Liver (tissue), 9 donors: ENCODE data around the gene CRACDL. TPM values are rescaled to one million over a fixed set of nuclear protein-coding genes. Genes with fewer than 3 reads are reported as not detected.

ENCODE experiments used
- DNase-seq: peaks from one replicate; pipeline ENCODE4 v3.0.0-alpha.2; 2017; ENCODE audit warnings: low spot score
- H3K27ac ChIP-seq, 2 donors: one replicate each; pipeline ENCODE4 v1.7.0; 2013; ENCODE audit warnings: inconsistent platforms in 2 of 2, low read length in 2 of 2, control low read depth in 1 of 2, low read depth in 1 of 2, mild to moderate bottlenecking in 1 of 2
- H3K27me3 ChIP-seq, 4 donors: one replicate each; pipeline versions ENCODE4 v1.6.1 to v1.7.0; 2013; ENCODE audit warnings: low read length in 3 of 4, inconsistent platforms in 1 of 4, mild to moderate bottlenecking in 1 of 4, moderate library complexity in 1 of 4; ENCODE audit not compliant: control insufficient read depth in 4 of 4, insufficient read depth in 4 of 4
- H3K36me3 ChIP-seq, 4 donors: one replicate each; pipeline versions ENCODE4 v1.6.1 to v1.7.0; 2013; ENCODE audit warnings: low read length in 3 of 4, mild to moderate bottlenecking in 3 of 4, low read depth in 1 of 4, moderate library complexity in 1 of 4; ENCODE audit not compliant: control insufficient read depth in 4 of 4, insufficient read depth in 3 of 4
- H3K4me1 ChIP-seq, 4 donors: one replicate each; pipeline versions ENCODE4 v1.6.1 to v1.7.0; 2013; ENCODE audit warnings: low read length in 3 of 4, mild to moderate bottlenecking in 3 of 4, moderate library complexity in 1 of 4; ENCODE audit not compliant: control insufficient read depth in 4 of 4, insufficient read depth in 4 of 4
- H3K4me3 ChIP-seq, 3 donors: one replicate each; pipeline versions ENCODE4 v1.6.1 to v1.7.0; 2013; ENCODE audit warnings: low read length in 3 of 3, control low read depth in 1 of 3, low read depth in 1 of 3, mild to moderate bottlenecking in 1 of 3
- H3K9ac ChIP-seq, 2 donors: one replicate each; pipeline ENCODE4 v1.7.0; 2013; ENCODE audit warnings: low read length in 2 of 2, mild to moderate bottlenecking in 2 of 2, moderate library complexity in 2 of 2, control low read depth in 1 of 2, low read depth in 1 of 2
- H3K9me3 ChIP-seq, 4 donors: one replicate each; pipeline versions ENCODE4 v1.6.1 to v1.7.0; 2013; ENCODE audit warnings: low read length in 3 of 4; ENCODE audit not compliant: control insufficient read depth in 4 of 4
- EGR1 ChIP-seq, 2 donors: IDR thresholded peaks; 2 replicates each; pipeline ENCODE4 v1.6.1; 2016 to 2018; ENCODE audit warnings: antibody characterized with exemption in 2 of 2, low read depth in 2 of 2
- FOXA1 ChIP-seq: IDR thresholded peaks from 2 replicates; pipeline ENCODE4 v1.6.1; 2016; ENCODE audit warnings: antibody characterized with exemption
- FOXA2 ChIP-seq: IDR thresholded peaks from 2 replicates; pipeline ENCODE4 v1.6.1; 2016; ENCODE audit warnings: antibody characterized with exemption
- GABPA ChIP-seq, 2 donors: IDR thresholded peaks in 1 of 2; conservative IDR thresholded peaks in 1 of 2; 2 replicates each; pipeline ENCODE4 v1.6.1; 2016; ENCODE audit warnings: antibody characterized with exemption in 2 of 2, mild to moderate bottlenecking in 1 of 2, moderate library complexity in 1 of 2
- HNF4A ChIP-seq, 2 donors: conservative IDR thresholded peaks; 2 replicates each; pipeline ENCODE4 v1.6.1; 2016; ENCODE audit warnings: antibody characterized with exemption in 2 of 2, mild to moderate bottlenecking in 2 of 2
- HNF4G ChIP-seq: IDR thresholded peaks from 2 replicates; pipeline ENCODE4 v1.6.1; 2016; ENCODE audit warnings: antibody characterized with exemption
- JUND ChIP-seq, 2 donors: IDR thresholded peaks; 2 replicates each; pipeline ENCODE4 v1.6.1; 2016; ENCODE audit warnings: antibody characterized with exemption in 2 of 2
- MAX ChIP-seq: IDR thresholded peaks from 2 replicates; pipeline ENCODE4 v1.6.1; 2016; ENCODE audit warnings: antibody characterized with exemption
- NR2F2 ChIP-seq: IDR thresholded peaks from 2 replicates; pipeline ENCODE4 v1.6.1; 2016; ENCODE audit warnings: antibody characterized with exemption
- RAD21 ChIP-seq, 2 donors: IDR thresholded peaks; 2 replicates each; pipeline ENCODE4 v1.6.1; 2016; ENCODE audit warnings: antibody characterized with exemption in 2 of 2, mild to moderate bottlenecking in 2 of 2
- RXRA ChIP-seq, 2 donors: IDR thresholded peaks; 2 replicates each; pipeline ENCODE4 v1.6.1; 2017 to 2018; ENCODE audit warnings: antibody characterized with exemption in 2 of 2, mild to moderate bottlenecking in 1 of 2
- SP1 ChIP-seq: IDR thresholded peaks from 2 replicates; pipeline ENCODE4 v1.6.1; 2018; ENCODE audit warnings: antibody characterized with exemption, mild to moderate bottlenecking
- TAF1 ChIP-seq: conservative IDR thresholded peaks from 2 replicates; pipeline ENCODE4 v1.6.1; 2016; ENCODE audit warnings: antibody characterized with exemption, mild to moderate bottlenecking
- YY1 ChIP-seq: IDR thresholded peaks from 2 replicates; pipeline ENCODE4 v1.6.1; 2016; ENCODE audit warnings: antibody characterized with exemption, mild to moderate bottlenecking
- WGBS: extraction: QIAGEN DNeasy Blood & Tissue Kit; methylation state at CpG from one replicate; pipeline ENCODE4 v1.1.7; 2013; 5-methylcytosine and 5-hydroxymethylcytosine counted together
- polyA plus RNA-seq, 2 donors: library from polyadenylated mRNA; stranded (reverse) in 1 of 2; unstranded in 1 of 2; fragments of 200-250 nt in 1 of 2; fragments of >200 nt in 1 of 2; fragmentation: Nextera tagmentation in 1 of 2; extraction: Ambion mirVana in 1 of 2; gene quantifications; one replicate each; pipeline versions ENCODE4 v1.2.1 to v1.2.3, GENCODE V29; 2013 to 2015
- total RNA-seq, 2 donors: library from RNA; depleted of rRNA; stranded (reverse); fragments of >200 nt; gene quantifications; one replicate each; pipeline ENCODE4 v1.2.3, GENCODE V29; 2014
- TF ChIP-seq, protein P1 (sequence below): IDR thresholded peaks from 2 replicates; pipeline ENCODE4 v1.6.1; 2016; ENCODE audit warnings: antibody characterized with exemption
- TF ChIP-seq, protein P2 (sequence below): IDR thresholded peaks from 2 replicates; pipeline ENCODE4 v1.6.1; 2016; ENCODE audit warnings: antibody characterized with exemption, mild to moderate bottlenecking
- donor health status: healthy.
- donor health status: healthy.
- donor health status: healthy.
- donor health status: healthy.
- donor health status: healthy.

CRACDL gene
- total and polyA plus RNA-seq, 4 donors: 0.13 to 0.46 (median 0.29) TPM

DNA sequence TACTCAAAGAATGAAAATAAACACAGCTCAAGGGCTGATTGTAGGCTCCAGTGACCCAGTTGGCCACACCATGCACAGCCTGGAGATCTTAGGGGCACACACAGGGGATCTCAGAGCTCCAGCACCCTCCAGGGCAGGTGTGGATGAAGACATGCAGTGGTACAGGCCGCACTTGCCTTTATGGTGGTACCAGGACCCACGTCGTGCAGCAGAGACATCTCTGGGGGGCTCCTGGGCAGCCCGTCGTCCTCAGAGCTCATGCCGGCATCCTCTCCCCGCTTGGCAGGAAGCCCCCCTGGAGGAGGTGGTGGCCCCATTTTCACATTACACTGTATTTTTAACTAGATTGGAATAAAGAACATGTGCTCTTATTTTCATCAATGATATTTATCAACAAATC lies 103.9 kb downstream of the CRACDL start:
- no peak for DNase-seq
- no peaks in the 10 kb centered on the region for H3K4me1 ChIP-seq

GRCh38 chr2:98830571-98831145 lies 105.4 kb downstream of the CRACDL start:
- no peak for DNase-seq
- no peaks in the 10 kb centered on the region for H3K4me1 ChIP-seq
- no peaks in the 10 kb centered on the region for H3K36me3 ChIP-seq
- no peaks in the 10 kb centered on the region for H3K9me3 ChIP-seq
- H3K27ac ChIP-seq: no peak overlapping the region
- H3K9ac ChIP-seq: no peak overlapping the region
- no peak overlapping the region for H3K4me3 ChIP-seq
- H3K27me3 ChIP-seq: no peaks in the 10 kb centered on the region
- TF ChIP-seq SP1: no peak
- TF ChIP-seq EGR1 (IDR thresholded peaks at IDR 0.05; ENCODE audit: low read depth in 2 of 2): no peak
- TF ChIP-seq RXRA (IDR thresholded peaks at IDR 0.05): no peak
- no peak for TF ChIP-seq NR2F2
- TF ChIP-seq HNF4G: no peak
- no peak for TF ChIP-seq RAD21 (IDR thresholded peaks at IDR 0.05)
- no peak for TF ChIP-seq HNF4A (conservative IDR thresholded peaks at IDR 0.05)
- TF ChIP-seq, protein P1, sequence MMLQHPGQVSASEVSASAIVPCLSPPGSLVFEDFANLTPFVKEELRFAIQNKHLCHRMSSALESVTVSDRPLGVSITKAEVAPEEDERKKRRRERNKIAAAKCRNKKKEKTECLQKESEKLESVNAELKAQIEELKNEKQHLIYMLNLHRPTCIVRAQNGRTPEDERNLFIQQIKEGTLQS: no peak
- WGBS: 85% methylated on average over 5 of the region's 5 CpGs

More for the DNA sequence above, 103.9 kb downstream of the CRACDL start:
- 94% methylated on average over 7 of the region's 7 CpGs for WGBS
- no peak overlapping the region for H3K4me3 ChIP-seq
- H3K27ac ChIP-seq: no peak overlapping the region
- H3K27me3 ChIP-seq: no peaks in the 10 kb centered on the region
- H3K9me3 ChIP-seq: no peaks in the 10 kb centered on the region
- no peak overlapping the region for H3K9ac ChIP-seq
- no peak for TF ChIP-seq TAF1
- TF ChIP-seq RAD21 (IDR thresholded peaks at IDR 0.05): no peak
- no peak for TF ChIP-seq HNF4G
- no peak for TF ChIP-seq JUND (IDR thresholded peaks at IDR 0.05)
- TF ChIP-seq, protein P2, sequence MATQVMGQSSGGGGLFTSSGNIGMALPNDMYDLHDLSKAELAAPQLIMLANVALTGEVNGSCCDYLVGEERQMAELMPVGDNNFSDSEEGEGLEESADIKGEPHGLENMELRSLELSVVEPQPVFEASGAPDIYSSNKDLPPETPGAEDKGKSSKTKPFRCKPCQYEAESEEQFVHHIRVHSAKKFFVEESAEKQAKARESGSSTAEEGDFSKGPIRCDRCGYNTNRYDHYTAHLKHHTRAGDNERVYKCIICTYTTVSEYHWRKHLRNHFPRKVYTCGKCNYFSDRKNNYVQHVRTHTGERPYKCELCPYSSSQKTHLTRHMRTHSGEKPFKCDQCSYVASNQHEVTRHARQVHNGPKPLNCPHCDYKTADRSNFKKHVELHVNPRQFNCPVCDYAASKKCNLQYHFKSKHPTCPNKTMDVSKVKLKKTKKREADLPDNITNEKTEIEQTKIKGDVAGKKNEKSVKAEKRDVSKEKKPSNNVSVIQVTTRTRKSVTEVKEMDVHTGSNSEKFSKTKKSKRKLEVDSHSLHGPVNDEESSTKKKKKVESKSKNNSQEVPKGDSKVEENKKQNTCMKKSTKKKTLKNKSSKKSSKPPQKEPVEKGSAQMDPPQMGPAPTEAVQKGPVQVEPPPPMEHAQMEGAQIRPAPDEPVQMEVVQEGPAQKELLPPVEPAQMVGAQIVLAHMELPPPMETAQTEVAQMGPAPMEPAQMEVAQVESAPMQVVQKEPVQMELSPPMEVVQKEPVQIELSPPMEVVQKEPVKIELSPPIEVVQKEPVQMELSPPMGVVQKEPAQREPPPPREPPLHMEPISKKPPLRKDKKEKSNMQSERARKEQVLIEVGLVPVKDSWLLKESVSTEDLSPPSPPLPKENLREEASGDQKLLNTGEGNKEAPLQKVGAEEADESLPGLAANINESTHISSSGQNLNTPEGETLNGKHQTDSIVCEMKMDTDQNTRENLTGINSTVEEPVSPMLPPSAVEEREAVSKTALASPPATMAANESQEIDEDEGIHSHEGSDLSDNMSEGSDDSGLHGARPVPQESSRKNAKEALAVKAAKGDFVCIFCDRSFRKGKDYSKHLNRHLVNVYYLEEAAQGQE: no peak
- TF ChIP-seq, protein P1: no peak
- TF ChIP-seq SP1: no peak
- TF ChIP-seq FOXA1: no peak
- no peak for TF ChIP-seq HNF4A (conservative IDR thresholded peaks at IDR 0.05)
- no peak for TF ChIP-seq FOXA2
- no peak for TF ChIP-seq EGR1 (IDR thresholded peaks at IDR 0.05; ENCODE audit: low read depth in 2 of 2)
- TF ChIP-seq YY1: no peak
- TF ChIP-seq RXRA (IDR thresholded peaks at IDR 0.05): no peak
- no peak for TF ChIP-seq GABPA (IDR thresholded peaks at IDR 0.05 in 1 of 2, conservative IDR thresholded peaks at IDR 0.05 in 1 of 2)
- no peak for TF ChIP-seq NR2F2
- no peak for TF ChIP-seq MAX
- H3K36me3 ChIP-seq: no peaks in the 10 kb centered on the region
